Activated gamma-delta T cell (primary cell): ENCODE results near the gene MGAT5B.

Experiments used
- DNase-seq: peaks from one replicate; lab custom pipeline; 2025; lab: John Stamatoyannopoulos, UW

The MGAT5B gene

DNA sequence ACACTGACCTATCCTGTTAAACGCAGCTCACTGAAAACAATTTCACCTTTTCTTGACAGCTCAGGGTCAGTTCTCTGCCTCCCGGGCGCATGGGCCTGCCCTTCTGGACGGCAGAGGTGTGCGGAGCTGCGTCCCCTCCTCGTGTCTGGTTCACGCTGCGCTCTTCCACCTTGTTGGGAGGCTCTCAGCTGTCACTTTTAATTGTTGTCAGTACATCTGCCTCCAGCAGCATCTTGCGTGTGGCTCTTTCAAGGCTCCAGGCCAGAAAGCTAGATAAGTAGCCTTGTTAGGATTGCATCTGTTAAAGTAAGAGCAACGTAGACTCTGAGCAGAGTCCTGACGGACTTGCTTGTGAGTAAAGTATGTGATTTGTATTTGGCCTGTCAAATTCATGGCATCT is 59.4 kb downstream of the MGAT5B start:
- DNase-seq: no peak

GRCh38 chr17:76927982-76928381 is 59.8 kb downstream of the MGAT5B start:
- DNase-seq: no peak

- no peak for DNase-seq
These were observed 60.9 kb downstream of the MGAT5B start for GRCh38 chr17:76929148-76929547.

- no peak for DNase-seq
These were observed 61.4 kb downstream of the MGAT5B start for GRCh38 chr17:76929601-76930000.

GRCh38 chr17:76930107-76930506 is 61.9 kb downstream of the MGAT5B start:
- no peak for DNase-seq

- DNase-seq: no peak
These were observed 64.5 kb downstream of the MGAT5B start for GRCh38 chr17:76932402-76933333.

DNA sequence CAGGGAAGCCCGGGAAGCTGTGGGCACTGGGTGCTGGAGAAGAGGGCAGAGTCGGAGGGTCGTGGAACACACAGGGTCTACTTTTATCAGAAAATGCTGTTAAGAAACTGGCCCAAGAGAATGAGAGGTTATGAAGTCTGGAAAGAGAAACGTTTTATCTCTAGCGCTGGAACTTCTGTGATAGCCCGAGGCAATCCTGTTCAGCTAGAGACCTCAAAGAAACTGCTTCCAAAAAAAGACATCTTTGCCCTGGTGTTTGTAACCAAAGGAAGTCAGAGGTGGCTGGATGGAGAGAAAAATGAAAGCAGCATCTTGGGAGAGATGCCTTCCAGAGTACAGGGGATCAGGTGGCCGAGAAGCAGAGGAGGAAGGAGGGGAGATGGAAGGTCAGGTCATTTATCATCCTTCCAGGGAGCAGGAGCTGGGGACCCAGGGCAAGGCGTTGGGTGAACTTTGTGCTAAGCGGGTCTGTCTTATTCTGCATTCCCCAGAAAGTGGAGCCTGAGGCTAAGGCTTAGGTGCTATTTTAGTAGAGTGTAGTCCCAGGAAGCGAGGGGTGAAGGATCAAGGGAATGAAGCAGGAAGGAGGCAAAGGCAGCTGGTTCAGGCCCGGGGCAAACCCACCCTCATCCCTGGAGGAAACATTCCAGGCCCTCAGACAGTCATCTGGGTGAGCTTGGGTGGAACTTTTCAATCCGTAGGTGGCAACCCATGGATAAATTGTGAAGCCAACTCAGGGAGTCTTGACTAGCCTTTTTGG is 66.5 kb downstream of the MGAT5B start:
- no peak for DNase-seq

GRCh38 chr17:76935331-76935730 is 67.1 kb downstream of the MGAT5B start:
- DNase-seq: no peak

- no peak for DNase-seq
These were observed 69.0 kb downstream of the MGAT5B start for GRCh38 chr17:76937238-76937637.

DNA sequence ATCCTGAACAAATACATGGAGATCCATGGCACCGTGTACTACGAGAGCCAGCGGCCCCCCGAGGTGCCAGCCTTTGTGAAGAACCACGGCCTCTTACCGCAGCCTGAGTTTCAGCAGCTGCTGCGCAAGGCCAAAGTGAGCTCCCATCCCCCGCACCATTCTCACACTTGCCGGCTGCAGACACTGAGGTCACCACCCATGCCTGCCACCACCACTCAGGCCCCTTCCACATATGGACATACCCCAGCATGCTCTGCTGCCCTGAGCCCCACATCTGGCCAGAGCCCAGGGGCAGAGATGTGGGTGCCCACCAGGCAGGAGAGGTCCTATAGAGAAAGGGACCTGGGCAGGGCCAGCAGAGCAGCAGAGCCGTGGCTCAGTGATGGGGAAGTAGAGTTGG is 69.8 kb downstream of the MGAT5B start:
- DNase-seq: no peak

- DNase-seq: no peak
These were observed 72.1 kb downstream of the MGAT5B start for GRCh38 chr17:76940295-76940694.

DNA sequence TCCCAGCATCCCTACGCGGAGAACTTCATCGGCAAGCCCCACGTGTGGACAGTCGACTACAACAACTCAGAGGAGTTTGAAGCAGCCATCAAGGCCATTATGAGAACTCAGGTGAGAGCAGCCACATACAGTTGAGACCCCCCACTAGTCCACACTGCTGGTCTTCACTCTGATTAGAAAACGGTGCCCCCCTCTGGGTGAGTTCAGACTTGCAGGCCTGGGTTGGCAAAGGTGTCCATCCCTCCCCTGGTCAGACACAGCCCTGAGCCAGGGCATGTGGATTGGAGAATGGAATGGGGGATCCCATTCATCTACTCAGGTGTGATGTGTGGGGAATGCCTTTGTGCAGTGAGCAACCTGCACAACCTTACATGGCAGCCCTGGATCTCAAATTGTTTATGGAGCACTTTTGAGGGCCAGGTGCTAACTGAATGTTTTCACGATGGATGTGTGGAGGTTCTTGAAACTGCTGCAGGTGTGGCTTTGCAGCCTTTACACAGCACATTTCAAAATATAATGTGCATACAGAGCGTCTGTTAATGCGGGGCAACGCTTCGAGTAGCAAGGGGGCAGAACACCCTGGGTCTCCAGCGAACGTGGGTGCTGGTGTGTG is 72.6 kb downstream of the MGAT5B start:
- DNase-seq: no peak

- no peak for DNase-seq
These were observed 75.0 kb downstream of the MGAT5B start for GRCh38 chr17:76943202-76943601.

GRCh38 chr17:76943781-76944213 is 75.6 kb downstream of the MGAT5B start:
- no peak for DNase-seq

DNA sequence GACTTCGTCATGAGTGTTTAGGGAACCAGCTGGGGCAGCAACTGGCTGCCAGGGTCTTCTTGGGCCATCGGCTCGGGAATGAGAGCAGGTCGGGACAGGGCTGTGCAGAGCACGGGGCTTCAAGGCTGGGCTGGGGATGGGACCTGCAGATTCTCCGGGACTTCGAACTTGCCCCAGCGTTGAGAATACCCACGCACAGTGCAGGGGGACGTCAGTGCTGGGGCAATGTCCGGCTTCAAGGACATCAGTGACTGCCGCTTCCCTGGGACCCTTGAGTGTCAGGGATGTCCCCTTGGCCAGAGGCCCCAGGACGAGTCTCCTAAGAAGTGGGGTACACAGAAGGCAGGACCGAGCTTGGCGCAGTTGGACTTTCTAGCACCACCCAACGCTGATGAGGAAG is 76.3 kb downstream of the MGAT5B start:
- no peak for DNase-seq

DNA sequence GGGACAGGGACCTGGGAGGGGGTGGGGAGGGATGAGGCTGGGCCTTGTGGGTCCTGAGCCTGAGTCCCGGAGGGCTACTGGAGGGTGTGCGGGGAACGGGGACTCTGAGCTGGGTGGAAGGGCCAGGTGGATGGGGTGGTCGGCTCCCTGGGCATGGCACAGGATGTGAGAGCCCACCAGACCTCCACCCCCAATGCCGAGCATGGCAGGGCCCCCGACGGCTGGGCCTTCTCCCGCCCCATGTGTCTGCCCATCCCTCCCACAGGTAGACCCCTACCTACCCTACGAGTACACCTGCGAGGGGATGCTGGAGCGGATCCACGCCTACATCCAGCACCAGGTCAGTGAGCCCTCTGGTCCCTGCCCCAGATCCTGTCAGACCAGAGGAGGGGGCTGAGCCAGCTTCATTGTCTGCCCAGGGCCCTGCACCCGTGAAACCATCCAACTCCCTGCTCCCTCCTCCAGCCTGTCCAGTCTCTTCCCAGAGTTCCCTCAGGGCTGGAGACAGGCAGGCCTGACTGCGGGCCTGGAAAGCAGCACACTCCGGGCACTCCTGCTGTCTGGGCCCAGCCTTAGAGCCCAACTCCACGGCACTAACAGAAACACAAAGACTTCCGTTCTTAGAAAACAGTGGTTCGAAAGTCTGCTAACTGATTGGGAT is 78.0 kb downstream of the MGAT5B start:
- no peak for DNase-seq

- no peak for DNase-seq
These were observed 78.5 kb downstream of the MGAT5B start for GRCh38 chr17:76946772-76947135.

DNA sequence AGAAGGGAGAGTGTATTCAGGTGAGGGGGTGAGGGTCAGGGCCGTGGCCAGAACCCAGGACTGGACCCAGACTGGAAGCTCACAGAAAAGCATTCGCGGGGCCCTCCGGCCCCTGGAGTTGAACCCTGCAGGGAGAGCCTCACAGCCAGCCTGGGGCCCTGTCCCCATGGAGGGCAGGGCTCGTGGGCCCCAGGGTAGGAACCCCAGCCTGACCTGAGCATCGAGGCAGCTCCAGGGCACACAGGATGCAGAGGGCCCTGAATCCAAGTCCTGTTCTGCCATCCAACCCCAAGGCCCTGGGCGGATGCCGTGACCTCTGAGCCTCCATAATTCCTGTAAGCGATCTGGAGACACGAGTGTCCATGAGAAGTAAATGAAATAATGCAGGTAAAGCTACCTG is 79.1 kb downstream of the MGAT5B start:
- no peak for DNase-seq

- no peak for DNase-seq
These were observed 79.6 kb downstream of the MGAT5B start for GRCh38 chr17:76947771-76948170.

DNA sequence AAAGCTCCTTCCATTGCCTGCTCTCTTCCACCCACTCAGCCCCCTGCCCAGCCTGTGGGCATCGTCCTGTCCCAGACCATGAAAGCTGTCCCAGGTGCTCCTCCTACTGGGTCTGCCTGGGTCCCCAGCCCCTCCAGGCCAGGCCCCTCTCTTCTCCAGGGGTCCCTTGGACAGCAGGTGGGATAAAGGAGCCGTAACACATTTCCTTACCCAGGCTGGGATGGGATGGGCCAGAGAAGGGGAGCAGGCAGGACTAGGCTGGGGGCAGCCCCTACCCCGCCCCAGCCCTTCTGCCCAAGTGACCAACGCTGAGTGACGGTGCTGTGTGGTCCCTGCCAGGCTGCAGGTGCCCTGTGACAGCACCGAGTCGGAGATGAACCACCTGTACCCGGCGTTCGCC is 80.1 kb downstream of the MGAT5B start:
- DNase-seq: no peak

DNA sequence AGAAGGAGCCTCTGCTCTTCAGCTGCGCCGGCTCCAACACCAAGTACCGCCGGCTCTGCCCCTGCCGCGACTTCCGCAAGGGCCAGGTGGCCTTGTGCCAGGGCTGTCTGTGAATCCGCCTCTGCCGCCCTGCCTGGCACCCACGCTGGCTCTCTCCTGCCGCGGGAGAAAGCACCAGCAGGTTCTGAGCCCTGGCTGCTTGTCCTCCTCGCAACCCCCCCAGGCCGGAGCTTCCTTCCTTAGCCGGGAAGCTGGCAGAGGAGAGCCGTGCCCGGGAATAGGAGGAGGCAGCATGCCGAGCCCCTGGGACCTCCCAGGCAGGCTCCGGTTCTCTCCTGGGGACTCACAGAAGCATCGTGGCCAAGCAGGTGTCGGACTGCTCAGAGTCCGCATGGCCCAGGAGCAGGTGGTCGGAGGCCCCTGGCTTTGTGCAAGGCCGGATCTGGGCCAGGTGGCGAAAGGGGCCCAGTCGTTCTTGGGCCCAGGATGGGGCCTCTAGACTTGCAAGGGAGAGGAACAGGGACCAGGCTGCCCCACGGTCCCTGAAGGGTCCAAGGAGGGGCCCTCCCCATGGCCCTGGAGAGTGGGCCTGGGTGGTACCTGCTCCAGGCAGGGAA is 80.6 kb downstream of the MGAT5B start:
- no peak for DNase-seq
